HCT116 (cell line): ENCODE measurements around the gene NFATC2IP. TPM values are rescaled to one million over a fixed set of nuclear protein-coding genes. Genes with fewer than 3 reads are reported as not detected.

Experiments
- ATAC-seq: fragments of 200-7000 bp; cut with Tn5 transposase; 2 replicates; pipeline ENCODE4 v1.9.1; 2020; ENCODE audit warnings: mild to moderate bottlenecking, moderate library complexity
- BruUV-seq: library from RNA; stranded (reverse); fragments of 400-500 nt; replicated peaks from 2 replicates; lab custom pipeline; 2021; lab: Mats Ljungman, UMichigan
- CTCF ChIA-PET: fragments of 300-600 bp; sonication (Branson Sonifier 250); formaldehyde crosslinking; loops from one replicate; lab custom pipeline; 2021; ENCODE audit warnings: antibody characterized with exemption; lab: Charles Lee
- POLR2A ChIA-PET: fragments of 300-600, 350-600 bp; sonication (Branson Sonifier 250); formaldehyde crosslinking; loops from one replicate; lab custom pipeline; 2021; ENCODE audit warnings: antibody characterized with exemption; lab: Charles Lee
- RAD21 ChIA-PET, 2 experiments: fragments of 300-600 bp; sonication (Branson Sonifier 250); formaldehyde crosslinking; loops; one replicate each; lab custom pipeline; 2023; ENCODE audit warnings: low total read pairs in 2 of 2; ENCODE audit not compliant: uncharacterized antibody in 2 of 2, unreplicated experiment in 2 of 2, low non-redundant PET in 1 of 2; lab: Charles Lee
- DNase-seq: peaks from one replicate; pipeline ENCODE4 v3.0.0-alpha.2; 2010; ENCODE audit warnings: low read depth, low spot score
- H2AFZ ChIP-seq: fragments of 200-600 bp; shearing (Covaris generic), sonication (generic); 2 replicates; pipeline ENCODE4 v1.6.1; 2017; ENCODE audit warnings: low read depth, mixed run types, mixed read lengths, antibody characterized with exemption, low read length; ENCODE audit not compliant: poor library complexity, severe bottlenecking
- H3K27ac ChIP-seq: 2 replicates; pipeline ENCODE4 v1.5.1; 2012; ENCODE audit warnings: low read depth, low read length
- H3K27me3 ChIP-seq: fragments of 200-600 bp; sonication (generic); 2 replicates; pipeline ENCODE4 v1.6.1; 2016; ENCODE audit warnings: mixed run types, low read length, mixed read lengths; ENCODE audit not compliant: insufficient read depth
- H3K36me3 ChIP-seq, 2 experiments: fragments of 200-500 bp in 1 of 2; fragments of 200-600 bp in 1 of 2; sonication (Bioruptor generic) in 1 of 2; sonication (generic) in 1 of 2; 2 replicates each; pipeline versions ENCODE4 v1.5.1 to v1.6.1; 2014 to 2016; ENCODE audit warnings: low read length in 2 of 2, inconsistent platforms in 1 of 2, mixed read lengths in 1 of 2, mixed run types in 1 of 2; ENCODE audit not compliant: insufficient read depth in 2 of 2, control insufficient read depth in 1 of 2
- H3K4me1 ChIP-seq, 2 experiments: fragments of 200-600 bp in 1 of 2; sonication (generic) in 1 of 2; 2 replicates each; pipeline versions ENCODE4 v1.5.1 to v1.6.1; 2012 to 2017; ENCODE audit warnings: low read length in 2 of 2, inconsistent platforms in 1 of 2, mild to moderate bottlenecking in 1 of 2, mixed read lengths in 1 of 2, mixed run types in 1 of 2, moderate library complexity in 1 of 2; ENCODE audit not compliant: insufficient read depth in 2 of 2, control insufficient read depth in 1 of 2
- H3K4me2 ChIP-seq: fragments of 200-600 bp; sonication (generic); 2 replicates; pipeline ENCODE4 v1.6.1; 2017; ENCODE audit warnings: mixed run types, low read length, mixed read lengths
- H3K4me3 ChIP-seq, 2 experiments: fragments of 200-600 bp in 1 of 2; sonication (generic) in 1 of 2; replicated peaks in 1 of 2; 2 replicates each; pipeline ENCODE4 v1.5.1; 2011 to 2016; ENCODE audit warnings: low read length in 2 of 2, control low read depth in 1 of 2, low read depth in 1 of 2, mild to moderate bottlenecking in 1 of 2, mixed read lengths in 1 of 2, mixed run types in 1 of 2
- H3K79me2 ChIP-seq: fragments of 200-600 bp; sonication (generic); 2 replicates; pipeline ENCODE4 v1.6.1; 2017; ENCODE audit warnings: mild to moderate bottlenecking, mixed run types, low read length, moderate library complexity, mixed read lengths; ENCODE audit not compliant: insufficient read depth
- H3K9ac ChIP-seq: fragments of 200-600 bp; sonication (generic); 2 replicates; pipeline ENCODE4 v1.6.1; 2016; ENCODE audit warnings: low read length, mixed read lengths
- H3K9me2 ChIP-seq: fragments of 200-600 bp; sonication (generic), shearing (Covaris generic); 2 replicates; pipeline ENCODE4 v1.6.1; 2017; ENCODE audit warnings: mixed run types, mild to moderate bottlenecking, moderate library complexity; ENCODE audit not compliant: insufficient read depth
- H3K9me3 ChIP-seq, 2 experiments: fragments of 200-500 bp in 1 of 2; fragments of 200-600 bp in 1 of 2; sonication (Bioruptor generic) in 1 of 2; sonication (generic) in 1 of 2; 2 replicates each; pipeline ENCODE4 v1.6.1; 2014 to 2017; ENCODE audit warnings: low read length in 2 of 2, mixed read lengths in 2 of 2, inconsistent platforms in 1 of 2, low read depth in 1 of 2, mild to moderate bottlenecking in 1 of 2, mixed run types in 1 of 2, moderate library complexity in 1 of 2; ENCODE audit not compliant: control insufficient read depth in 1 of 2, insufficient read depth in 1 of 2
- H4K20me1 ChIP-seq: fragments of 200-600 bp; sonication (generic), shearing (Covaris generic); 2 replicates; pipeline ENCODE4 v1.6.1; 2017; ENCODE audit warnings: mixed run types, mild to moderate bottlenecking, moderate library complexity; ENCODE audit not compliant: insufficient read depth
- POLR2AphosphoS5 ChIP-seq: IDR thresholded peaks from 2 replicates; pipeline ENCODE4 v1.6.1; 2011; ENCODE audit warnings: mild to moderate bottlenecking, low read depth, low read length, moderate library complexity
- intact Hi-C: fragments of 100-400 bp; cut with micrococcal nuclease; formaldehyde crosslinking; loops from 2 replicates; pipeline ENCODE4 v1.10.0; 2022
- total RNA-seq: library from RNA; stranded (reverse); gene quantifications from one replicate; pipeline ENCODE4 v1.2.1, GENCODE V29; 2021; ENCODE audit not compliant: unreplicated experiment

NFATC2IP gene
- total RNA-seq, 1 experiment from 2014 or later, result 41.4 TPM

DNA sequence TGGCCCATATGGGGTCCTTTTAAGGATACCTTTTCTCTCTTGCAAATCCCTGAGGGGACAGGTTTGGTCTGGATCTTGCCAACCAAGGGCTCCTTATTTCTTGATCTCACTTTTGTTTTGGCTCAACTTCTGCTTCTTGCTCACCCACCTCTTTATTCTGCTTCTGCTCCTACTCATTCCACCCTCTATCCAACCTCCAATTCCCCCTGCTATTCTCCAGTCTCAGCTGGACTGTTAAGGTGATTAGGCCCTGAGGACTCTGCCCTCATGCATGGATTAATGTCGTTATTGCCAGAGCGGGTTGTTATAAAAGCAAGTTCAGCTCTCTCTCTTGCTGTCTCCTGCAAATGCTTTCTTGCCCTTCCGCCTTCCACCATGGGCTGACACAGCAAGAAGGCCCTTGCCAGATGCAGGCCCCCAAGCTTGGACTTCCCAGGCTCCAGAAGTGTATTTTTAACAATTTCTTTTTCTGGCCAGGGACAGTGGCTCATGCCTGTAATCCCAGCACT, 63.9 kb downstream of the NFATC2IP start:
- intact Hi-C loops, result no loop called here
- CTCF ChIA-PET, result no interaction called here
- BruUV-seq, result no TSS peak

More for the DNA sequence above, 63.9 kb downstream of the NFATC2IP start:
- ChIA-PET POLR2A (no interaction called here), RAD21 (no interaction called here)
- H3K4me1 ChIP-seq, result no peaks in the 10 kb centered on the region
- H3K27ac ChIP-seq, result no peak overlapping the region
- no peaks in the 10 kb centered on the region for H3K79me2 ChIP-seq
- ATAC-seq (no peak), DNase-seq (no peak)
- H3K36me3 ChIP-seq, result no peaks in the 10 kb centered on the region
- no peaks in the 10 kb centered on the region for H4K20me1 ChIP-seq
- H3K4me2 ChIP-seq, result no peak overlapping the region
- no peaks in the 10 kb centered on the region for H3K9me3 ChIP-seq
- TF ChIP-seq POLR2AphosphoS5, result no peak
- no peaks in the 10 kb centered on the region for H3K27me3 ChIP-seq
- H3K9me2 ChIP-seq, result no peaks in the 10 kb centered on the region
- H2AFZ ChIP-seq, result no peak overlapping the region
- no peak overlapping the region for H3K9ac ChIP-seq
- no peak overlapping the region for H3K4me3 ChIP-seq

Other genes starting within 250 kb of the NFATC2IP start
- 680 TPM for gene EIF3C, start 239.5 kb upstream of the NFATC2IP start, total RNA-seq
- 1.1 TPM for gene NPIPB9, start 199.2 kb upstream of the NFATC2IP start, total RNA-seq
- 264 TPM for gene ATXN2L, start 127.9 kb upstream of the NFATC2IP start, total RNA-seq
- 361 TPM for gene TUFM, start 104.6 kb upstream of the NFATC2IP start, total RNA-seq
- gene SH2B1, start 87.1 kb upstream of the NFATC2IP start, total RNA-seq, result 47.0 TPM
- 10.3 TPM for gene ATP2A1, start 72.4 kb upstream of the NFATC2IP start, total RNA-seq
- gene RABEP2, start 25.7 kb upstream of the NFATC2IP start, total RNA-seq, result 13.4 TPM
- gene CD19, start 19.0 kb upstream of the NFATC2IP start, total RNA-seq, result 0.27 TPM
- gene SPNS1, start 23.8 kb downstream of the NFATC2IP start, total RNA-seq, result 32.3 TPM
- 3.3 TPM for gene LAT, start 34.1 kb downstream of the NFATC2IP start, total RNA-seq